ENCODE data around the gene GP1BB.

GP1BB gene

DNA sequence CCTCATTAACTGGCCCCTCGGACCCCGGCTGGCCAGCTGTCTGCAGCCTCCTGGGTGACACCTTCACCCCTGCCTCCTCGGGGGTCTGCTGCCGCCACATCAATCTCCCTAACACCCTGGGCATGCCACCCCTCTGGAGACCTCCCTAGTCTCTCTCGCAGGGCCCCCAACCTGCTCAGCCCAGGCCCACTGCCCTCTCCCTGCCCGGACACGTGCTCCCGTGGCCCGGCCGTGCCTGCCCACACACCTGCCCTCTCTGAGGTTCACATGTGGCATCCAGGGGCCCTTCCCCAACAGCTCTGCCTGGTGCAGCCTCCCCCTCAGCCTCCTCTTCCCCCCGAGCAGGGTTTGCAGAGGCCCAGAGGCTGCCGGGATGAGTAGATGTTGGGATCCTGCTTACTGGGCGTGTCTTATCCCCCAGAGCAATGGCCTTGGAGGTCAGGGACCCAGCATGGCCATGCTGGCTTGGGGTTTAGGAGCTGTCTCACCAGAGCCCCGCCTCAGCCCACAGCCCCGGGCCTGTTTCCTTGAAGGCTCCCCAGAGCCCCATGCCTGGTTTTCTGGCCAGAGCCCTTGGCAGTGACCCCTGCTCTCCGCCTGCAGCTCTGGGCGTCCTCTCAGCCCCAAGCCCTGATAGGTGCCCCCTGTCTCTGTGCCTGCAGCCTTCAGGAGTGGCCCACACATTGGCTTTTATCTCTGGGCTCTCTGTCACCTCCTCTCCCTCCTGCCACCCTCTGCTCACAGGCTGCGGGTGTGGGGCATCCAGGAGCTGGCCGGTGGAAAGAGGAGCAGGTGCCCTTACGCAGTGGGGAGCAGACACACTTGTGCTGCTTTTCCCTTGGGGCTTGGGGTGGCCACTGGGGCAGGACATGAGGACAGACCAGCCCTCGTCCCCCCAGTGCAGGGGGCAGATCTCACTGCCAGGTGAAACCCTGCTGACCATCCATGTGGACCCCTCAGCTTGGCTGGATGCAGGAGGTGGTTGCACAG is 34.7 kb upstream of the GP1BB start:
- Histone ChIP-seq H3K36me3 (ENCODE audit: insufficient read depth, low read length) (no peaks in the 10 kb centered on the region), H3K4me2 (ENCODE audit: low read depth, low read length, poor library complexity, severe bottlenecking) (no peak overlapping the region), H3K9ac (ENCODE audit: low read depth, low read length, poor library complexity, severe bottlenecking) (no peak overlapping the region), H3K4me3 (ENCODE audit: low read length, poor library complexity, severe bottlenecking) (no peak overlapping the region), H3K9me3 (ENCODE audit: insufficient read depth, low read depth, low read length) (no peaks in the 10 kb centered on the region), H3K79me2 (ENCODE audit: insufficient read depth, low read length) (no peaks in the 10 kb centered on the region), H4K20me1 (ENCODE audit: insufficient read depth, low read length, poor library complexity, severe bottlenecking) (no peaks in the 10 kb centered on the region), H3K9me2 (replicated peaks; ENCODE audit: low read depth, low read length) (no peaks in the 10 kb centered on the region), H3F3A (ENCODE audit: low read depth) (no peaks in the 10 kb centered on the region), H2AFZ (ENCODE audit: low read length) (no peak overlapping the region), H3K4me1 (ENCODE audit: insufficient read depth, low read length, poor library complexity, severe bottlenecking) (no peaks in the 10 kb centered on the region), H3K27me3 (ENCODE audit: insufficient read depth, low read length, poor library complexity, severe bottlenecking) (no peaks in the 10 kb centered on the region)
- TF ChIP-seq, protein P1, sequence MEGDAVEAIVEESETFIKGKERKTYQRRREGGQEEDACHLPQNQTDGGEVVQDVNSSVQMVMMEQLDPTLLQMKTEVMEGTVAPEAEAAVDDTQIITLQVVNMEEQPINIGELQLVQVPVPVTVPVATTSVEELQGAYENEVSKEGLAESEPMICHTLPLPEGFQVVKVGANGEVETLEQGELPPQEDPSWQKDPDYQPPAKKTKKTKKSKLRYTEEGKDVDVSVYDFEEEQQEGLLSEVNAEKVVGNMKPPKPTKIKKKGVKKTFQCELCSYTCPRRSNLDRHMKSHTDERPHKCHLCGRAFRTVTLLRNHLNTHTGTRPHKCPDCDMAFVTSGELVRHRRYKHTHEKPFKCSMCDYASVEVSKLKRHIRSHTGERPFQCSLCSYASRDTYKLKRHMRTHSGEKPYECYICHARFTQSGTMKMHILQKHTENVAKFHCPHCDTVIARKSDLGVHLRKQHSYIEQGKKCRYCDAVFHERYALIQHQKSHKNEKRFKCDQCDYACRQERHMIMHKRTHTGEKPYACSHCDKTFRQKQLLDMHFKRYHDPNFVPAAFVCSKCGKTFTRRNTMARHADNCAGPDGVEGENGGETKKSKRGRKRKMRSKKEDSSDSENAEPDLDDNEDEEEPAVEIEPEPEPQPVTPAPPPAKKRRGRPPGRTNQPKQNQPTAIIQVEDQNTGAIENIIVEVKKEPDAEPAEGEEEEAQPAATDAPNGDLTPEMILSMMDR (conservative IDR thresholded peaks at IDR 0.05; ENCODE audit: low read length) = no peak

DNA sequence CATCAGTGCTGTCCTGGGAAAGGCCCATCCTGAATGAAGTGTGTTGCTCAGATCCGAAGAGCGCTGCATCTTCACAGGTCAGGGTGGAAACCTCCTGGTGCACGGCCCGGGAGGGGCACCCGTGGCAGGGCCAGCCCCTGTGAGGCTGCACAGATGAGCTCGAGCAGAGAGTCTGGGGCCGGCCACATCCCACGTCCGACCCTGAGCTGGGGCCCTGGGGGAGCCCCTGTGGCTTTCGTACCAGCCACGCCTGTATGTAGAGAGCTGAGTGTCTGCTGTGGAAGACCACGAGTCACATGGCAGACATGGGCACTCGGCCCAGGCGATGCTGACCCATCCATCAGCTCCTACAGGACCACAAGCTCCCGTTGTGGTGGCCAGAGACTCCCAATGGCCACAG is 33.9 kb upstream of the GP1BB start:
- Histone ChIP-seq H3K27me3 (ENCODE audit: insufficient read depth, low read length, poor library complexity, severe bottlenecking) (no peaks in the 10 kb centered on the region), H3K79me2 (ENCODE audit: insufficient read depth, low read length) (no peaks in the 10 kb centered on the region), H3K9ac (ENCODE audit: low read depth, low read length, poor library complexity, severe bottlenecking) (no peak overlapping the region), H3K4me2 (ENCODE audit: low read depth, low read length, poor library complexity, severe bottlenecking) (no peak overlapping the region), H2AFZ (ENCODE audit: low read length) (no peak overlapping the region; the same call in 1 of the 2 replicates), H3F3A (ENCODE audit: low read depth) (no peaks in the 10 kb centered on the region), H3K9me3 (ENCODE audit: insufficient read depth, low read depth, low read length) (no peaks in the 10 kb centered on the region), H3K4me3 (ENCODE audit: low read length, poor library complexity, severe bottlenecking) (no peak overlapping the region), H3K9me2 (replicated peaks; ENCODE audit: low read depth, low read length) (no peaks in the 10 kb centered on the region), H3K4me1 (ENCODE audit: insufficient read depth, low read length, poor library complexity, severe bottlenecking) (no peaks in the 10 kb centered on the region), H4K20me1 (ENCODE audit: insufficient read depth, low read length, poor library complexity, severe bottlenecking) (no peaks in the 10 kb centered on the region), H3K36me3 (ENCODE audit: insufficient read depth, low read length) (no peaks in the 10 kb centered on the region)
- TF ChIP-seq, protein P1 (conservative IDR thresholded peaks at IDR 0.05; ENCODE audit: low read length) = no peak
- TF ChIP-seq EZH2phosphoT487 (IDR thresholded peaks at IDR 0.05; ENCODE audit: borderline replicate concordance) = no peak

DNA sequence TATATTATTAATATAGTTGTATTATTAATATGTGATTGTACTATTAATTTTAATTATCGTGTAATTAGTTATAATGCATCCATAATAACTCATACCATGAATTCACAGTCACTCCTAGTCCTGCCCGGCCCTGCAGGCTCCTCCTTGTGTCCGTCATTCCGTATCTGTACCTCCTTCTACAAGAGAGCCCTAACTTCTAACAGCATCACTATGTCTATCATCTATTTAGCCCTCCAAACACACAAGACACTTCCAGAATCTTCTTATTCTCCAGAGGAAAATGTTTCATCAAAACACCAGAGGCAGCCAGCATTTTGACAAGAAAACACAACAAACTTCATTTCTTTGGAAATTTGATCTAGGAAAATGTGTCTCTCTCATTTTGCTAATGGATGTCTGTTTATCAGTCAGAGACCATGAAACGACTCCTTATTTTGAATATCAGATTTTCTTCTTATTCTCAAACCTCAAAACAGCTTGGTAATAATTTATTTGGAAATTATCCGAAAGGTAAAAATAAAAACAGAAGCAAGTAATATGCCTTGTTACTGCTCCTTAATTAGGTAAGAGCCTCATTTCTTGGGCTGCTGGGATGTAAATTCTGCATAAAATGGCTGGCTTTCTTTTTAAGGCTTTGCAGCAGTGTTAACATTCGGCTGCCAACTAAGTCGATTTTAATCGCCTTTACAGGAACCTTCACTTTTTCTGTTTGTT is 32.2 kb upstream of the GP1BB start:
- H4K20me1 ChIP-seq (ENCODE audit: insufficient read depth, low read length, poor library complexity, severe bottlenecking) = no peaks in the 10 kb centered on the region
- no peaks in the 10 kb centered on the region for H3K4me1 ChIP-seq (ENCODE audit: insufficient read depth, low read length, poor library complexity, severe bottlenecking)
- H3K4me3 ChIP-seq (ENCODE audit: low read length, poor library complexity, severe bottlenecking) = no peak overlapping the region
- no peak for TF ChIP-seq EZH2phosphoT487 (IDR thresholded peaks at IDR 0.05; ENCODE audit: borderline replicate concordance)
- TF ChIP-seq, protein P1 (conservative IDR thresholded peaks at IDR 0.05; ENCODE audit: low read length) = no peak
- H3F3A ChIP-seq (ENCODE audit: low read depth) = no peaks in the 10 kb centered on the region
- H3K79me2 ChIP-seq (ENCODE audit: insufficient read depth, low read length) = no peaks in the 10 kb centered on the region
- no peaks in the 10 kb centered on the region for H3K9me2 ChIP-seq (replicated peaks; ENCODE audit: low read depth, low read length)
- no peaks in the 10 kb centered on the region for H3K27me3 ChIP-seq (ENCODE audit: insufficient read depth, low read length, poor library complexity, severe bottlenecking)
- H3K4me2 ChIP-seq (ENCODE audit: low read depth, low read length, poor library complexity, severe bottlenecking) = no peak overlapping the region
- H3K9me3 ChIP-seq (ENCODE audit: insufficient read depth, low read depth, low read length) = no peaks in the 10 kb centered on the region
- H3K36me3 ChIP-seq (ENCODE audit: insufficient read depth, low read length) = no peaks in the 10 kb centered on the region
- H3K9ac ChIP-seq (ENCODE audit: low read depth, low read length, poor library complexity, severe bottlenecking) = no peak overlapping the region
- no peak overlapping the region for H2AFZ ChIP-seq (ENCODE audit: low read length)
